GM03348 (cell line): Measurements from ENCODE around the gene NPAS2.

ENCODE experiments used
- DNase-seq: peaks from one replicate; pipeline ENCODE4 v3.0.0; 2012; ENCODE audit warnings: low spot score

NPAS2 gene

DNA sequence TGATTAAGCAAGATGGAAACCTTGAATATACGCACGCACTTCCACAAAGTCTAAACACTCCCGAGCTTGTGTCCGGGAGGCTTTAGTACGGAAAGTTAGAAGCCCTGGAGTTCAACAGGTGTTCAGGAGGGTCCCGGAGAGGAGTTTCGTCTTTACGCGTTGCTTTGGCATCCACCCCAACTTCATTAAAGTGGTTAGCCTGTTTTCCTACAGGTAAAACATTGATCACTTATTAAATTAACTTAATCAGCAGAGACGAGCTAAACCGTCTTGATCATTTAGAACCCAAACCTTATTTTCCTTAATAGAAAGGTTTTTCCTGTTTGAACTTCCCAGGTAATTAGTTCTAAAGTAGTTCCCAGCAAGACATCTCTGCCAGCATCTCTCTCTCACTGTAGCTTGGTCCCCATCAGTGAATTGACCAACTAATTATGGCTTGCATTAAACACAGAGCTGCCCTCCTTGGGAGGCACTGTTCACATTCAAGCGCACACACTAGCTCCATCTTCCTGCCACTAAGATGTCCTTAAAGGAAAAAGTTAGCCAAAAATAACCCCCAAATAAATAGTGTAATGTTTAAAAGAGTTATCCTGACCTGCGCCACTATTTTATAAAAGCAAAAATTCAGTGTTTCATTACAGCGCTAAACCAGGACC is 1.4 kb downstream of the NPAS2 start:
- no peak for DNase-seq

DNA sequence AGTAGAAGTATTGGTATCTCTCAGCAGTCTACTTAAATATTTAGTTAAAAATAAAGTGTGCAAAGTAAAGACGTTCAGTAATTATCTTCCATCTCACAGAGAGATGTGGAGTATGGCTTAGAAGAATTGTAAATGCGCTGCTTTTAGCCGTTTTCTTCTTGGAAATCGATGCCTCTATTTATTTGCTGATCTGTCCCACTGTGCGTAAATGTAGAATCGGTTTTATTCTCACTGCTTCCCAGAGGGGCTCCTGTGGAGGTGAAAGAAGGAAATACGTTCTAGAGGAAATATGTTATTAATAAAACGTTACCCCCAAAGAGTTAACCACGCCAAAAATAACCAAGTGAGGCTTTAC is 1.9 kb downstream of the NPAS2 start:
- no peak for DNase-seq

DNA sequence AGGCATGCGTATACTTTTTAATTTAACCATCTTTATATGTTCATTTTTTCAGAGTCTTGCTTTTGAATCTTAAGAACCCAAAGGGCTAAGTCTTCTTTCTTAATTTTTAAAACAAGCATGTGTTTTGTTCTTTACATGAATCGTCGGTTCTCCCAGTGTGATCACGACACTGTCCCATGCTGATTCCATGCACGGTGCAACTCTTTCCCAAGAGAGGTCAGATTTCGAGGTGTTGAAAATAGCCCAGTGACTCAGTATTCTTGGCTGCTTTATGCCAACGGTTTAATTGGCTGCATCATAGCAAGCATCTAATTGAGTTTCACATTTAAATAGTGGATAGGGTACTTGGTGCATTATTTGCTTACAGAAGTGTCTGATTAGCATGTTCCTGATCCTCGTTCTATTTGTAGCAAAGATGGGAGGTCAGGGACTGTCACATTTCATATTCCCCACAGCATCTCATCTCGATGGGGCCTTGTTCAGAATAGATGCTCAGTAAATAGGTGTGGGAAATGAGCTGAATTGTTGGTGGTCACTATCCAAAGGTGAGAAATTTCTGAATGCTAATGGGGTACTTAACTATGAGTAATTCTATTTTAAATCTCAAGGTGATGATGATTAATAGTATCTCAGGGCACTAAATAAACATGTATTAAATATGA is 2.8 kb downstream of the NPAS2 start:
- peak; percentile 72 for DNase-seq

DNA sequence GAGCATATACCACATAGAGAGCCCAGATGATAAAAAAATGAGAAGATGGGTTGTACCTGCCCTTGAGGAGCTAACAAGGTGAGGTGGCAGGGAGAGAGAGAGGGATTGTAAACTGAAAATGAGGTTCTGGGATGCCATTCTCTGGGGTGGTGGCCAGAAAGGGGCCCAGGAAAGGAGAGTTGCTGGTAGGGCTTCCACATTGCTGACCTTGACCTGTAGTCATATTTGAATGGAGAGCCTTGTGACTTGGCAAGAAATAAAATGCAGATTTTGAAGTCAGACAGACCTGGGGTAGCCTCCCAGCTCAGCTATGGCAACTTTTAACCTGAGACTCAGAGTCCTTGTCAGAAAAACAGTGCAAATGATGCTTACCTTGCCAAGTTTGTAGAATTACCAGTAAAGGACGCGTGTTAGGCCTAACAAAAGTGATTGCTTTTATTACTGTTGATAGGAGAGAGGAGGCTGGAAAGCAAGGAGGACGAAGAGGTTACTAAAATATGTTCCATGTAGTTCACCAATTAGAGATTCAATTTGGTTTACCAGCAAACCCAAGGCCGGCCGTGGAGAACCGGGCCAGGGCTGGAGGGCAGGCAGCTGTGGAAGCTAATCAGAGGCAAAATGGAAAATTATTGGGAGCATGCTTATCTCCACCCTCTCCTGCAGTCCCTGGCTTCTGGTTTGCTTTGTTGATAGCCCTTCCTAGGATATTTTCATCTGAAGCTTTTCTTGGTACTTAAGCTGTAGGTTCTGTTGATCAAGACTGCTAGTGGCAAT is 3.9 kb downstream of the NPAS2 start:
- no peak for DNase-seq

DNA sequence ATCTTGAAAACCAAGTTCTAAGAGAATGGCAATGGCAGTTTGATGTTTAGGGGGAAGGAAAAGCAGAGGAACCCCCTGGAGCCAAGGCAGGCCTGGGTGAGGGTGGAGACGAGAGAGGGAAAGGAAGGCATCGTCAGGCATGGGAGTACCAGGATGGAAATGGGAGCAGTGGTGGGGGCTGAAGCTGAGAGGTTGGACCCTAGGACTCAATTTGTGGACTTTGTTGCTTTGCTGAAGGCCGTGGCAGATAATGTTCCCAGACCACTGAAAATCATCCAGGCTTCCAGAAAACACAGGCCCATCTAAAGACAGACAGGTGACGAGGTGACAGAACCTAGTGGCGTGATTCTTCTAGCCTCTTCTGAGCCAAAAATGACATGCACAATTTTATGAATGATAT is 4.9 kb downstream of the NPAS2 start:
- no peak for DNase-seq

DNA sequence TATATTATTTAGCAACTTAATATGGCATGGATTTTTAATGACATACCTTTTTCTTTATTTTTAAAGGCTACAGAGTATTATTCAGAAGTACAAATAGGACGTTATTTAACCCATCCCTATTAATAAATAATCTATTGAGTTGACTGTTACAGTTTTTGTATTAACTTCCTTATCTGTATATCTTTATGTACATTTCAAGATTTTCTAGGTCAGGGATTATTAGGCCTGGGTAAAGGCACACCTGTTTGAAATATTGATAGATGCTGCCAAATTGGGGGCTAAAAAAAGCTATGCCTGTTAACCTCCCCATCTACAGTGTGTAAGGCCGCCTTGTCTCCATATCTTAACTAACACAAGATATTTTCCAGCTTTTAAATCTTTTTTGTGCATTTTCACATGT is 6.6 kb downstream of the NPAS2 start:
- DNase-seq = no peak

DNA sequence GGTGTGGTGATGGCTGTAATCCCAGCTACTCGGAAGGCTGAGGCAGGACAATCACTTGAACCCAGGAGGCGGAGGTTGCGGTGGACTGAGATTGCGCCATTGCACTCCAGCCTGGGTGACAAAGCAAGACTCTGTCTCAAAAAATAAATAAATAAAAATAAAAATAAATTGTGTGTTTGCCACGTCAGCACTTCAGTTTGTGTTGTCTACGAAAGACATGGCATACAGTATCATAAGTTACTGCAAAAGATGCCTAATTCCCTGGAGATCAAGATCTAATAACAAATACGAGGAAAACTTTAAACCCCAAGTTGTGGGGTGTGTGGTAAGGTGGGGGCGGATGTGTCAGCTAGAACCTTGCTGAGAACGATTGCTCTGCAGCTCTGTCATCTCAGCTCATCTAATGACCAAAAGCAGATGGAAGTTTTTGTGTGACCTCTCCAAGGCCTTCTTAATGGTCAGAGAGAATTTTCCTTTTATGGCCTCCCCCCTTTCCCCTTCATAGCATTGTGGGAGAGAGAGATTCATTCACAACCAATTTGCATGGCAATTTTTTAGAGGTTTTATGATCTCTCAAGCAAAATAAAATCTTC is 11.3 kb downstream of the NPAS2 start:
- DNase-seq = no peak

DNA sequence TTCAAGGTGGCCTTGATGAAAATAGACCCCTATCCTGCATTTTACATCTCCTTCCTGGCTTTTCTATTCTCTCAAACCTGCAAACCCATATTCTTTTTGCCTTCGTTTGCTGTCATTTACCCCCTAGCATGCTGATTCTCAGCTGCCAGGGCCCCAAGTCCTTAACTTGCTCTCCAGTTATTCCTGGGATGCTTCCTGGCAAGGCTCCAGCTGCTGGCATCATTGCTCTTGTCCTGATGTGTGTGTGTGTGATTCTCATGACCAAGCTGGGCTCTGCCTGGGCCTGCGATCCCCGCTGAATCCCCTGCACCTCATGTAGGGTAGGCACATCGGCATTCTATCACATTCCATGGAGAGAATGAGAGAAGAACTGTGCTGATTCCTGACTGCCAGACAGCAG is 11.9 kb downstream of the NPAS2 start:
- DNase-seq = no peak

DNA sequence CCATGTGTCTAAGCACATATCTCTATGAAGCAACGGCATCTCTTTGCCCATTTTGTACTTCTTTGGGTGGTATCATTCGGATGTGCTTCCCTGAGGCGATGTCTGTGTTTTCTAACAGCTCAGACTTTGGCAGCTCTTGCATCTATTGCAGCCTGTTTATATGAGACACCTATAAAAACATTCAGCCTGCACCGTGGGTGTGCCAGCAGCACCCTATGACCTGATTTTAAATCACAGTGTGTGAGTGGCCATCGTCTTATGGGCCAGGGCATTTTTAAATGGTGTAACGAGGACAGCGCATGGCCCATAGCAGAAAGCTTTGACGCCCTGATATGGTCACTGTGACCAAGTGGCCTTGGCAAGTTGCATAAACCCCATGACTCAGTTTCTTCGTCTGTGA is 12.9 kb downstream of the NPAS2 start:
- DNase-seq = no peak

DNA sequence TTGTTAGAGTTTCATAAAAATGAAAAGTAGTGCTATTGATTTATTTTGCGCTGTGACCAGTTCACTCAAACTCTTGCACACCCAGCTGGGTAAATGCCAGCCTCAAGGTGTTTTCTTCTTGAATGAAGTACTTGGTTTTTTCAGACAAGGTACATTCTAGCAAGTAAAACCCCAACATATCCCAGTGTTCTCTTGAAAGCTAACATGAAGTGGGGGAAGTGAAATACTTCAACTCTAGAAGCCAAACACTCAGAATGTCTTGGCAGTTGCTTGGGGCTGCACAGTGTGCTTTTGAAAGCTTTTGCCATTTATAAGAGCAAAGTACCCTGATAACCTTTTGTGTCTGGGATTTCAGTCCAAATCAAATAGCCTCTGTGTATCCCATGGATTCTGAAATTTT is 13.4 kb downstream of the NPAS2 start:
- DNase-seq = no peak

DNA sequence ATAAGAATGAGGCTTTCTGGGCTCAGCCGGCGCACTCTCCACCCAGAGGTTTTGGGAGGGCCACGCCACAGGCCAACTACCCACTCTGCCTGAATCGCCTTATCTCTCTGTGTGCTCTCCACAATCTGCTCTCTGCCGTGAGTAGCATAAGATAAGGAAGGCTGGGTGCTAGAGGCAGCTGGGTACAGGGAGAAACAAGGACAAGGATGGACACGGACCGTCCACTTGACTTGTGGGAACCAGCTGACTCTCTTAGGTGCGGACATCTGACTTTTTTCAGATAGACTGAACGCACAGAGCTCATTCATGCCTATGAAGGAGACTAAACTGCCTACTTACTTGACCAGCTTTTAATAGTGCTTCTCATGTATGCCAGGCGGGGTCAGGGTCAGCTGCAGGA is 14.3 kb downstream of the NPAS2 start:
- DNase-seq = no peak

DNA sequence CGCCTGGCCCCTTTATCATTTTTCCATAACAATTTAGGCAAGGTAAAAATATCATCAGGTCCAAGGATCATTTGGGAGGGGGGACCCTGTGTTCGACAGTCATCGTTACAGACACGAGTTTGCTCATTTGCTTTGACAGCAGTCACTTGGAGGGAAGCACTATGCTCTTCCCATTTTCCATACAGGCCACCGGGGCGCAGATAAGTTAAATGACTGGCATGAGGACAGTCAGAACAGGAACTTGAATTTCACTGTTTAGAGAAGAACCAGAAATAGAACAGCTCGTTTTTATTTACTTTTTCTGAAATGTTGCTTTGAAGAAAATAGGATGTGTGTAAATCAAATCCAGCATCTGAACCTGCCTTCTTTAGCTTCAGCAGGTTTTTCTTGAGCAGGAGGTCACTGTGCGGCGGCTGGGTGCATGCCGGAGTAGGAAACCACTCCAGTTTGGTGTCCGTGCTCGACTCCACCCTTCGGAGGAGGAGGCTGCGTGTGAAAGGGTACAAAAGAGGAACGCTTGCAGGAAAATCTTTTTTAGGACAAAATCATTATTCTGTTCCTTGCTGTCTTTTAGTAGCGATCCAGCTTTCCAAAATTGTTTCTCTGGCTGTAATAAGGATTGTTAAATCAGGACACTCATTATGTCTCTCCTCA is 15.2 kb downstream of the NPAS2 start:
- no peak for DNase-seq

DNA sequence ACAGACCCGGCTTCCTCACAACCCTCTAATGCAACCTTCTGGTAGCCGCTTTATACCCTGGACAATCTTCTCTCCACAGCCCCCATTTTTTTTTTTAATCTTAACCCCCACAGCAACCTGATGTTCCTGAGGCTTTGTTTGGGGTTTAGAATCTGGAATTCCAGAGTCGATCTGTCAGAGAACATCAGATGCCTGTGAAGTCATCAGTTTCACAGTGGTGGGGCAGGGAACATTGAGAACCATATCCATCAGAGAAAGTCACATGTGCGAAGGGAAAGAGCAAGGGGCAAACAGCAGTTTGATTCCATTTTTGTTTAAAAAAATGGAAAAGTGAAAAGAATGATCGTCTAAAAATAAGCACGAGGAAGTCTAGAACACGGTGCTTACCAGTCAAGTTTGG is 20.6 kb downstream of the NPAS2 start:
- no peak for DNase-seq

DNA sequence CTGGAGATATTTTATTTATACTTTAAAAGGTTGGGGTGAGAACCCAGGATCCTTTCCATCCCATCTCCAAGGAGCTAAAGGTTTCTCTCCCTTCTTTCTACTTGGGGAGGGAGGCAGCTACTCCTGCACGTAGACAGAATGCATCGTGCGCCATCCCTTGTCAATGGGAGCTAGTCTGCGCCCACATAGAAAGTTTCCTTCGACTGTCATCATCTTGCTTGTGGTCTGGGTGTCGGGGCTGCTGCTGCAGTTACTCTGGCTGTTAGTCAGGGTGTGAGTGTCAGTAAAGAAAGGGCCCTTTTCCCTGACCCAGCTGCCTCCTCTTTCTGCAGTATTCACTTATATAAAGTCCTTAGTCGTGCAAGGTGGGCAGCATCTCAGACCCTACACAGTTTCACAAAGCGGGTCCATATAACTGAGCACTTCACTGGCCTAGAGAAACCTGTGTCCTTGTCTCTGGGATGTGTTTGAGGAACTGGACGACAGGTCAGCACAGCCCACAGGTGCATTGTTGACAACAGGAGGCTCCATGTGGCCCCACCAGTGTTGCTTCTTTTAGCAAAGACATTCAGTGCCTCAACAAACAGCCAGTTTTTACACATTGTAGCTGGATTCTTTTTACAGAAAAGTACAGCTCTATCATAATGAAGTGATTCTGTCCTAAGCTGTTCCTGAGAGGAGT is 22.4 kb downstream of the NPAS2 start:
- DNase-seq = no peak

DNA sequence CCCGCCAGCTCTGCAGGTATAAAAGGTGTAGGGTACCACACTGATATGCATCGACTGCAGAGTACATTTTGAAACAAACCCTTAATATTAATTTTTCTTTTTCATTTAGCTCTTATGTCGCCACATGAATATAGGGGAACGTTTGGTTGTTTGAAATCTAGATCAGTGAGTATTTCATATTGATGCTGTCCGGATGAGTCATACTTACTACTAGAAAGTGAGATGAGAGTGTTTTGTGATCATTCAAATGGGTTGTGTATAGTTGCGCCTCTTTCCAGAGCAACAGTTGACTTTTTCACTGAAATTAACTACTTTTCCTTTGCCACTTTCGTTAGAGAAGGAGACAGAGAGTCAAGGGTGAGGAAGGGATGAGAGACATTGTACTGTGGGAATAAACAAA is 24.6 kb downstream of the NPAS2 start:
- DNase-seq = no peak

DNA sequence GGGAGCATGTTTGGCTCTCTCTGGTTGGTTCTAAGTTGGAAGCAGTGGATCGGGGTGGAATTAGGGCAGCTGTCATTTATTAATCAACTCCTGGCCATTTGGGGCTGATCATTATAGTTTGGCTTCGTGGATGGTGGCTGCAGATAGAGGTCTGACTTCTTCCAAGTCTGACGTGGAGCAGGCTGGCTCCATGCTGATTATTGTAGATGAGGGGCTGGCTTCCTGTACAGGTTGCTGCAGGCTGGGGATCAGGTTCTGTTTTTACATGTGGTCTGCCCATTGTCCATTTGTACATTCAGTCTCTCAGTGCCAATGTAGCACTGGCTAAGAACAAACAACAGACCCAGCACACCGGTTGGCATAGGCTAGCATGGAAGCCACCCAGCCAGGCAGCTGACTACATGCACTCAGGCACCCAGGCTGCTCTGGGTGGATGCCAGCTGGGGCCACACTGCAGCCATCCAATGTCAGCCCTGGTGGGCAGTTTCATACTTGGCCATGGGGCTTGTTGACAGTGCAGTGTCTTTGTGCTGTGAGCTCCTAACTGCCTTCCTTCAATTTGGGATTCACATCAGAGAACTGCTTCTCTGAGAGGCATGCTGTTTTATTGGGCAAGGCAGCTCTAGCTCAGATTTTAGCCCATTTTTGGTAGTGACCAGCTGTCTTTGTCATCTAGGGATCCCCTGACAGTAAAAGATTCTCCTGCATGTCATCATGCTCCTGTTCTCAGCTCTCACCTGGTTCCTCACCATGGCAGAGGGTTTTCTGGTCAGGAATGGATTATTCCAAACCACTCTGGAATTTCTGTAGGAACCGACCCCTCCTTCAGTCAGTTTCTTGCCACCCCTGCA is 25.4 kb downstream of the NPAS2 start:
- DNase-seq = no peak

DNA sequence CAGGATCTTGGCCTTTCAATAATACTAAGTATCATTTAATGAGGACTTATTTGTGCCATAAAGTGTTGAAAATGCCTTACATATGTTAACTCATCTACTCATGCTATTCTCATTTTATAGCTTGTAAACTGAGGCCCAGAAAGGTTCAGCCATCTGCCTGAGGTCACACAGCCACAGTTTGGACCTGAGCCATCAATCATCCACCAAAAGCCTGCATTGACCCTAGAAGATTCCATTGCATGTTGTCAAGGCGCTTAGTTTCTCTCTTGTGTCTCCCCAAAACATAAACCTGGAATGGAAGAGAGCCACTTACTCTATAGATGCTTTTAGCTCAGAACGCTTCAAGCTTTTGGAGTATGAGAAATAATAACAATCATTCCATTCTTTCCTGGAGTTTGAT is 26.8 kb downstream of the NPAS2 start:
- DNase-seq = no peak

DNA sequence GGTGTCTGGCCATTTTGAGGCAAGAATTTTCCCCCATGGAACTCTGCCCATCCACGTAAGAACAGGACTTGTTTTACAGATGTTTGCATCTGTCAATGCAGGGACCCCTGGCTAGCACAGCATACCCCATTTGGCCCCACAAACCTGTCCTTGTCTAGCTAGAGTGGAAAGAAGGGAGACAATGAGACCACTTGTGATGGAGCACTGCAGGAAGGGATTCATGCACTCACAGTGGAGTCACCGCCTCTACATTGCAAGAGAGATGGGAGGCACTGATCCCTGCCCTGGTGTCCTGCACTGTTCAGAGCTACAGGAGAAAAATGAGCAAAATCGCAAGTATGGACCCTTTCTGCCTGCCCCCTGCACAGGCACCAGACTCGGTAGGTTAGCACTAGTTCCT is 32.5 kb downstream of the NPAS2 start:
- DNase-seq = no peak

DNA sequence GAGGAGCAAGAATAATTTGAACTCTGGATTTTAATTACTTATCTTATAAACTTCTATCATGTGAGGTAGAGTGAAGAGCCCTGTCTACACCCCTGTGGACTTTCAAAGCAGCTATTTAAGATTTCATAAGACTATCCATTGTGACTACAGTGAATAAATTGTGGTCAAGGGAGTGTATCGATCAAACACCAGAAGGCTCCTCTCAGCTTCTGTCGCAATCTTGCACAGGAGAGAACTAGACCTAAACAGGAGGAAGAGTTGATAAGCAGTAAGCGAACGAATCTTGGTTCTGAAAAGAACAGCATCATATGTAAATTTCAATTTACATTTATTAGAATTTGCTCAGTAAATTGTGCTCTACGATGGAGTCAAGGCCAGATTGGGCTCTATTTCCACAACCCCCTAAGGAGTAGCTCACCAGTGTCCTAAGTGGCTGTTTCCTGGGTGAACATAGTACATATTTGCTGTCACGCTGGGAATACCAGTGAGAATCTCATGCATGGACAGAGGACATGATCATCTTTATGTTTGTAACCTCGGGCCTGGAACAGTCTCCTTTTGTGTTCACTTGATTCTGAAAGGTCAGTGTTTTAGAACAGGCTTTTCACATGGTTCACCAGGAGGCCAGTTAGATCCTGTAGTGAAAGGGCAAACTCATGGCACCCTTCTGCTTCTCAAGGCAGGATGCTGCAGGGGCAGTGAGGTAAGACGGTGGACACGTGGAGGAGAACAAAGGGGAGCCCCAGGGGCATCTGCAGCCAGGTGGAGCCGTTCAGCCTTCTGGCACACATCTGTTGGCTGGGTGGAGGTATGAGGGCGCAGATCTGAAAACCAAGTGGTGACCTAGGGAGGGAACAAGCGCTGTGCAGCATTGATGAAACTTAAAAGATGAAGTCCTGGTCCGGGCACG is 33.3 kb downstream of the NPAS2 start:
- no peak for DNase-seq
